ENCODE data around the gene PNCK.

PNCK gene

GRCh38 chrX:153640736-153641575 is 32.7 kb downstream of the PNCK start:
- no peak for DNase-seq (ENCODE audit: low spot score)

DNA sequence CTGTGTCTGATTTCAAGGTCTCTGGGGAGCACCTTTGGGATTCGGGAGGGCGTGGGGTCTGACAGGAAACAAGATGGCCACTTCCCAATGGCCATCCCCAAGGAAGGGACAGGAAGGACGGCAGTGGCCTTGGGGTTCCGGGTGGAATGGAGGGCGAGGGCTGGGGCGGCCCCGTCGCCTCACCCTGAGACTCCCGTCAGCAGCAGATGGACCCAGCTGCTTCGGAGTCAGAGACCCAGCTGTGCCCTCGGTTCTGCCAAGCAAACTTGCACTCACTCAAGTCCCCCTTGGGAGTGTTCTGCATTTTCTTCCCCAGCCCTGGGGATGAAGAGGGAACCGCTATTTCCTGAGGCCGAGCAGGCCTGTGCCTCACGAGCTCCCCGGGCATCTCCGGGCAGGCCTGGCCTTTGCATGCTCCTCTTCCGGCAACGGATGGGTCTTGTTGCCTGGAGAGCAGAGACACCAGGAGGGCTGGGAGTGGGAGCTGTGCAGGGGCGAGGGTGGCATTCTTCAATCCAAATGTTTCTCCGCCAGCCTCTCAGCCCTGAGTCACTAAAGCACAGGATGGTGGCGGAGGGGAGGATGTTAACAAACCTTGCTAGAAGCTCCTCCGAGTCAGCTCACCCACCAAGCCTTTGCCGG is 33.4 kb downstream of the PNCK start:
- DNase-seq (ENCODE audit: low spot score) = no peak

DNA sequence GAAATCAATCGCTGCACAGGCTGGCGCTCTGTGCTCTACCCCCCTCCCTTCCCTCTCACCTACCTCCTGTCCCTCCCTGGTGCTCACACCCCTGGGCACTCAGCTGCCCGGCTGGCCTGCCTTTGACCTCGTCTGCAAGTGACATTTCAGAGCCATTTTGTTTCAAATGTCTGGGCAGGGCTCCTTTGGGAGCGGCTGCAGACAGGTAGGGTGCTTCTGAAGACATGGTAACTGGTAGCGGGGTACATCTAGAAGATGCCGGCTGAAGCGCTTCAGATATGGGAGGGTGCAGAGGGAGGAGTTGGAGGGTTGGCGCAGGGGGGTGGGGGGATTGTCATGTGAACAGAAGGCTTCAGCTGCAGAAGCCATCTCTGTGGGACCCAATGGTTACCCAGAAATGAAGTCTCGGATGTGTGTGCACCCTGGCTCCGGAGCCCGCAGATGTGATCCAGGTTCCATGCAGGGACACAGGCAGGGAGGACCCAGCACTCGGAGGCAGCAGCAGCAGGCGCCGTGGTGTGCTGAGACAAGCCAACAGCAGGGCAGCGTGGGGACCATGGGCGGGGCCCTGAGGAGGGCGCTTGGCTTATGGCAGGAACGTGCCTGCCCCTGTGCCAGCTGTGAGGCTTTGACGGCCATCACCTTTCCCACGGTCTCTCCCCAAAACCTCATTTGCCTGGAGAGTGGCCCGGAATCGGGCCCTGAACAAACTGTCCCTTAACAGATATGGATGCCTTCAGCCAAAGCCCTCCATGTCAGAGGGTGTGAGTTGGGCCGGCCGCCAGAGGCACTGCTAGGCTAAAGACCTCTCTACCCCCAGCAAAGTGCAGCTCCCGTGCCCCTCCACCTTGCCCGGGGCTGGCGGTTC is 34.2 kb downstream of the PNCK start:
- no peak for DNase-seq (ENCODE audit: low spot score)

- no peak for DNase-seq (ENCODE audit: low spot score)
Observed at GRCh38 chrX:153638436-153639176, 35.0 kb downstream of the PNCK start.

- no peak for DNase-seq (ENCODE audit: low spot score)
Observed at GRCh38 chrX:153638041-153638371, 35.6 kb downstream of the PNCK start.

- DNase-seq (ENCODE audit: low spot score) = no peak
Observed at GRCh38 chrX:153637121-153638040, 36.2 kb downstream of the PNCK start.

GRCh38 chrX:153636716-153637115 is 36.9 kb downstream of the PNCK start:
- no peak for DNase-seq (ENCODE audit: low spot score)

- DNase-seq (ENCODE audit: low spot score) = no peak
Observed at GRCh38 chrX:153635788-153636668, 37.6 kb downstream of the PNCK start.

- no peak for DNase-seq (ENCODE audit: low spot score)
Observed at GRCh38 chrX:153635388-153635787, 38.2 kb downstream of the PNCK start.

- DNase-seq (ENCODE audit: low spot score) = no peak
Observed at GRCh38 chrX:153634832-153635231, 38.8 kb downstream of the PNCK start.

- no peak for DNase-seq (ENCODE audit: low spot score)
Observed at GRCh38 chrX:153634236-153634635, 39.4 kb downstream of the PNCK start.

GRCh38 chrX:153633607-153634180 is 39.9 kb downstream of the PNCK start:
- no peak for DNase-seq (ENCODE audit: low spot score)

GRCh38 chrX:153633048-153633447 is 40.6 kb downstream of the PNCK start:
- no peak for DNase-seq (ENCODE audit: low spot score)

DNA sequence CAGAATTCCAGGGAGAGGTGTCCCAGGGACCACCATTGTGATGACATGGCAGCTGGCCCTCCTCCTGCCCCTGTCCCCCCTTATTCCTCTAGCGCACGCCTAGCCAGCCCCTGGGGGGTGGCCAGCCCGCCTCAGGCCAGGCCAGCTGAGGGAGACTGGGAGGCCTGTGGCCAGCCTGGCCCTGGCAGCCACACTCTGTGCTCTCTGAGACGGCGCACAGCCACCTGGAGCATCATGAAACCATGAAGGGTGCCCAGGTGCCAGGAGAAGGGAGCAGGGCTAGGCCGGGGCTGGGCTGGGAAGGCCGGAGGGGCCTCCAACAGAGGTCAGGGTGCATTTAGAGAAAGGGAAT is 41.0 kb downstream of the PNCK start:
- no peak for DNase-seq (ENCODE audit: low spot score)

GRCh38 chrX:153631907-153632594 is 41.6 kb downstream of the PNCK start:
- DNase-seq (ENCODE audit: low spot score) = no peak

DNA sequence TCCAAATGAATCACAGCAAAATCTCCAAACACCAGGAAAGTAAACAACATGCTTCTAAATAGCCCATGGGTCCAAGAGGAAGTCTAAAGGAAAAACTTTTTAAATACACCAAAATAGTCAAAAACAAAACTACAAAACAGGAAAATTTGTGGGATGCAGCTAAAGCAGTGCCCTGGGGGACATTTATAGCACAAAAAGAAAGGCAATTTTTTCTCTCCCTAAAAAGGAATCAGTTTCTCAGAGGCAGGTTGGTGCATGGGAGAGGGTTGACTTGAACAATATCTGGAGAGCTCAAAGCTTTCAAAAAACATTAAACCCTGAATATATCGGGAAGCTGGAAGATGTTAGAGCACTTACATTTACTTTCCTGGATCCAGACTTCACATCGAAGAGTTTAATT is 42.3 kb downstream of the PNCK start:
- DNase-seq (ENCODE audit: low spot score) = no peak

- no peak for DNase-seq (ENCODE audit: low spot score)
Observed at GRCh38 chrX:153628665-153629064, 44.9 kb downstream of the PNCK start.

DNA sequence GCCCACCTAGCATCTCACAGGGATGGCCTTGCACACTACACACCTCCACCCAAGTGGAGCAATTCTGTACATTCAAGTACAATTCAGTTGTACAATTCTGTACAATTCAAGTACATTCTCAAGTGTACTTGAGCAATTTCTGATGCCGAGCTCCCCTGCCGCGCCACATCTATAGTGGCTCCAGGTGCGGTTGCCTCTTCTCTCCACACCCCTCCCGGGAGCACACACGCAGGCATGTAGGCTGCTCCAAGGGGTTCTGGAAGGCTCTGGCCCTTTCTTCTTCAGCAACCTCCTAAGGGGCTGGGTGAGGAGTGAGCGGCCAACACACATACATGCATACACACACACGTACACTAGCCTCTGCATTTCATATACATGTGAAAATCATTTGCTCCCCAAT is 45.5 kb downstream of the PNCK start:
- DNase-seq (ENCODE audit: low spot score) = no peak

DNA sequence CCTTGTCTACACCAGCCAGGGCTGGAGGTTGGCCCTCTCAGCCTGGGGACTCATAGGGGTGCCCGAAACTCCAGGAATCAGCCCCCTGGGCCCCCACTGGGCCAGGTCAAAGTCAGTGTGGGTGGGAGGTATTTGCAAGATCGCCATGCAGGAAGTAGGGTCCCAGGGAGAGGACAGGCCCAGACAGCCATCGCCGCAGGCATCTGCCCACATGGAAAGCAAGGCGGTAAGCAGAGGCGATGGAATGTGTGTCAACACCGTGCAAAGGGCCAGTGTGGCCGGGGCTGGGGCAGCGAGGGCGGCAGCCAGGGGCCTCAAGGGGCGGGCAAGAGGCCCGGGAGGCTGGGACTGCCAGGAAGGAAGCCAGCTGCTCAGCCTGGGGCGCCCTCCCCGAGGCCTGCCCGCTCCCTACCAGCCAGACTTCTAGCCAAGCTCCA is 45.9 kb downstream of the PNCK start:
- no peak for DNase-seq (ENCODE audit: low spot score)
